Esophagus squamous epithelium (tissue), 5 donors: ENCODE data around the gene SLC26A11. TPM values are rescaled to one million over a fixed set of nuclear protein-coding genes. Genes with fewer than 3 reads are reported as not detected.
"Not testable (repeated sequence)": the region's sequence is repeated elsewhere in the genome, so short reads cannot be mapped to it uniquely, and the experiment has no call there.

Experiments used
- DNase-seq: peaks from one replicate; lab custom pipeline; 2025; lab: John Stamatoyannopoulos, UW
- H3K27ac ChIP-seq, 4 donors: fragments of 200-600 bp; sonication (generic); one replicate each; pipeline ENCODE4 v1.5.1; 2016 to 2019; ENCODE audit warnings: mild to moderate bottlenecking in 1 of 4
- H3K27me3 ChIP-seq, 4 donors: fragments of 200-600 bp; sonication (generic); 1 replicate in 3 of 4; 2 replicates in 1 of 4; pipeline versions ENCODE4 v1.5.1 to v1.6.0; 2017 to 2021; ENCODE audit warnings: antibody characterized with exemption in 1 of 4
- H3K36me3 ChIP-seq, 3 donors: fragments of 200-600 bp; sonication (generic); one replicate each; pipeline ENCODE4 v1.5.1; 2016 to 2019
- H3K4me1 ChIP-seq, 3 donors: fragments of 200-600 bp; sonication (generic); one replicate each; pipeline ENCODE4 v1.5.1; 2017 to 2019
- H3K4me3 ChIP-seq, 4 donors: fragments of 200-600 bp; sonication (generic); 1 replicate in 3 of 4; 2 replicates in 1 of 4; pipeline ENCODE4 v1.5.1; 2016 to 2019; ENCODE audit warnings: mild to moderate bottlenecking in 2 of 4, moderate library complexity in 1 of 4
- H3K9me3 ChIP-seq, 3 donors: fragments of 200-600 bp; sonication (generic); one replicate each; pipeline ENCODE4 v1.5.1; 2016 to 2019
- POLR2A ChIP-seq, 4 donors: fragments of 450-650 bp; IDR thresholded peaks; one replicate each; pipeline ENCODE4 v1.6.1; 2017; ENCODE audit warnings: antibody characterized with exemption in 4 of 4, mild to moderate bottlenecking in 4 of 4, moderate library complexity in 3 of 4
- WGBS, 2 donors: methylation state at CpG; one replicate each; pipeline ENCODE4 v1.1.5; 2018; 5-methylcytosine and 5-hydroxymethylcytosine counted together
- intact Hi-C: fragments of 100-400 bp; cut with DNase I; formaldehyde crosslinking; loops from one replicate; pipeline ENCODE4 v1.15.0; 2022
- total RNA-seq, 4 donors: library from RNA; depleted of rRNA; stranded (reverse); fragments of >200 nt; gene quantifications; one replicate each; pipeline ENCODE4 v1.1.0, GENCODE V29; 2016
- TF ChIP-seq, protein P1 (sequence below), 6 experiments: fragments of 450-650 bp in 4 of 6; fragments of 200-600 bp in 2 of 6; sonication (generic) in 2 of 6; IDR thresholded peaks; one replicate each; pipeline ENCODE4 v1.5.1; 2016 to 2019; ENCODE audit warnings: antibody characterized with exemption in 6 of 6, mild to moderate bottlenecking in 4 of 6, moderate library complexity in 4 of 6
- donor health status: DM: yes; HTN: yes; CAD: no.

The SLC26A11 gene
- total RNA-seq, 4 donors from 2014 or later = 5.7 to 11.4 (median 7.6) TPM

- Histone ChIP-seq H3K4me3 (no peak overlapping the region), H3K36me3 (peaks cover 0 to 28% (median 0%) of the 10 kb centered on the region in 3 donors), H3K27ac (no peak overlapping the region), H3K9me3 (no peaks in the 10 kb centered on the region), H3K27me3 (peaks cover 0 to 17% (median 0%) of the 10 kb centered on the region in 4 donors), H3K4me1 (peaks cover 6 to 41% (median 15%) of the 10 kb centered on the region in 3 donors)
- no peak for TF ChIP-seq POLR2A (IDR thresholded peaks at IDR 0.05)
- intact Hi-C loops = no loop called here
- WGBS, 2 donors = 86 to 95% methylated on average over 3 to 7 of the region's 14 CpGs
- no peak for DNase-seq
Measured at GRCh38 chr17:80195141-80195540, 25.1 kb upstream of the SLC26A11 start.

DNA sequence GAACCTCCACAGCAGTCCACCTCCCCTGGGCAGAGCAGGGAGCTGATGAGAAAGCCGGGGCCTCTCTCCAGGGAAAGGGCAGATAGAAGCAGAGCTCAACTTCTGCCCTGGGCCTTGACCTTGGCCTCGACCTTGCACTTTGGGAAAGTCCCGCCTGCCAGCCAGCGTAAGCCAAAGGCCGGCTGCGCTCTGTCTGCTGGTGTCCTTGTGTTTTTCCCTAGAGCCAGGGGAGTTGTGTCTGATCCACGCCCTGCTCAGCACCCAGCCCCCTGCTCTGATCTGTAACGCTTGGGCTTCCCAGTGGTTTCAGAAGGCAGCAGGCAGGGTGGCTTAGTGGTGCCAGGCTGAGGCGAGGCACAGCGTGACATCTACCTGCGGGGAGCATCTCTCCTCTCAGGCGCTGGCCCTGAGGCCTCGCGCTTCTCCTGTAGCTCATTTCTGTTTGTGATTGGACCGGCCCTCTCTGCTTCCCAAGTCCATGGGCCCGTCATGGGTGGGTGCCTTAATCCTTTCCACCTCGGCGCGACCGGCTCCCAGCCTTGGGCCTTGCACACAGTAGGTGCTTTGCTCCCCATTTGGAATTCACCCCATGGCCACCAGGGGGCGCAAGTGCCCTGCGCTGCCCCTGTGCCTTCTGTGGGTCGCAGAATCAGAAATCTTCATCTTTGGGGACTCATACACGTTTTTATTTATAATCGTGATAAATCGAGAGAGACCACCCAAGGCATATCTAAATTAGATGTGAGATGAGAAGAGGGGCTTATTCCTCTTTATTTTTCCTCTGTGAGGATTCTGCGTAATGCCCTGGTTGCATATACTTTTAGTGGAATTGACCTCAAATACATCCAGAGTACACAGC lies 24.3 kb upstream of the SLC26A11 start:
- Histone ChIP-seq H3K4me3 (no peak overlapping the region), H3K27me3 (peaks cover 0 to 17% (median 0%) of the 10 kb centered on the region in 4 donors), H3K27ac (no peak overlapping the region), H3K36me3 (peaks cover 0 to 34% (median 0%) of the 10 kb centered on the region in 3 donors), H3K4me1 (peaks cover 6 to 33% (median 15%) of the 10 kb centered on the region in 3 donors), H3K9me3 (no peaks in the 10 kb centered on the region)
- 49 to 52% methylated on average over 13 to 14 of the region's 27 CpGs for WGBS, 2 donors
- no peak for DNase-seq
- TF ChIP-seq POLR2A (IDR thresholded peaks at IDR 0.05) = no peak
- TF ChIP-seq, protein P1, sequence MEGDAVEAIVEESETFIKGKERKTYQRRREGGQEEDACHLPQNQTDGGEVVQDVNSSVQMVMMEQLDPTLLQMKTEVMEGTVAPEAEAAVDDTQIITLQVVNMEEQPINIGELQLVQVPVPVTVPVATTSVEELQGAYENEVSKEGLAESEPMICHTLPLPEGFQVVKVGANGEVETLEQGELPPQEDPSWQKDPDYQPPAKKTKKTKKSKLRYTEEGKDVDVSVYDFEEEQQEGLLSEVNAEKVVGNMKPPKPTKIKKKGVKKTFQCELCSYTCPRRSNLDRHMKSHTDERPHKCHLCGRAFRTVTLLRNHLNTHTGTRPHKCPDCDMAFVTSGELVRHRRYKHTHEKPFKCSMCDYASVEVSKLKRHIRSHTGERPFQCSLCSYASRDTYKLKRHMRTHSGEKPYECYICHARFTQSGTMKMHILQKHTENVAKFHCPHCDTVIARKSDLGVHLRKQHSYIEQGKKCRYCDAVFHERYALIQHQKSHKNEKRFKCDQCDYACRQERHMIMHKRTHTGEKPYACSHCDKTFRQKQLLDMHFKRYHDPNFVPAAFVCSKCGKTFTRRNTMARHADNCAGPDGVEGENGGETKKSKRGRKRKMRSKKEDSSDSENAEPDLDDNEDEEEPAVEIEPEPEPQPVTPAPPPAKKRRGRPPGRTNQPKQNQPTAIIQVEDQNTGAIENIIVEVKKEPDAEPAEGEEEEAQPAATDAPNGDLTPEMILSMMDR (IDR thresholded peaks at IDR 0.05) = peak; percentile 77 to 87 (median 82)
- intact Hi-C loops = no loop called here

DNA sequence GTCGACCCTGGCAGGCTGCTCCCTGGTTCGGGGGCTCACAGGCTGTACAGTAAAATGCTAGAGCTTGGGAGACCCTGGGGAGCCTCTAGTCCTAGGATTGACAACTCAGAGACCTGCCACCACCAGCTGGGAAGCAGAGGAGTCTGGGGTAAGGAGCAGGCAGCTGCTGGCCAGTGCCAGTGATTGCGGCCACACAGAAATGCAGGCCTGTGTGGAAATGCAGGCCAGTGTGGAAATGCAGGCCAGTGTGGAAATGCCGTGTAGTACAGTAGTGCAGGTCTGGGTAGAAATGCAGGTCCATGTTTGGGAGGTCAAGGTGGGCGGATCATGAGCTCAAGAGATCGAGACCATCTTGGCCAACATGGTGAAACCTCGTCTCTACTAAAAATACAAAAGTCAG lies 23.6 kb upstream of the SLC26A11 start:
- no peak for DNase-seq
- WGBS, 2 donors = 88 to 94% methylated on average over 6 to 7 of the region's 7 CpGs
- TF ChIP-seq, protein P1 (IDR thresholded peaks at IDR 0.05) = no peak
- TF ChIP-seq POLR2A (IDR thresholded peaks at IDR 0.05) = no peak
- H3K4me1 ChIP-seq = peaks cover 0 to 26% (median 9%) of the 10 kb centered on the region in 3 donors
- intact Hi-C loops = no loop called here
- H3K36me3 ChIP-seq = peaks cover 0 to 42% (median 0%) of the 10 kb centered on the region in 3 donors
- no peaks in the 10 kb centered on the region for H3K9me3 ChIP-seq
- no peak overlapping the region for H3K4me3 ChIP-seq
- peaks cover 0 to 17% (median 0%) of the 10 kb centered on the region in 4 donors for H3K27me3 ChIP-seq
- H3K27ac ChIP-seq = no peak overlapping the region

- peaks cover 0 to 11% (median 0%) of the 10 kb centered on the region in 3 donors for H3K4me1 ChIP-seq
- H3K36me3 ChIP-seq = peaks cover 0 to 57% (median 0%) of the 10 kb centered on the region in 3 donors
- no peak for TF ChIP-seq POLR2A (IDR thresholded peaks at IDR 0.05)
- TF ChIP-seq, protein P1 (IDR thresholded peaks at IDR 0.05) = no peak
- intact Hi-C loops = no loop called here
- no peaks in the 10 kb centered on the region for H3K9me3 ChIP-seq
- 40 to 58% methylated on average over 1 to 5 of the region's 27 CpGs for WGBS, 2 donors
- peaks cover 0 to 17% (median 0%) of the 10 kb centered on the region in 4 donors for H3K27me3 ChIP-seq
- DNase-seq = no peak
- H3K27ac ChIP-seq = no peak overlapping the region
- H3K4me3 ChIP-seq = no peak overlapping the region
Measured at GRCh38 chr17:80198144-80198661, 22.0 kb upstream of the SLC26A11 start.

GRCh38 chr17:80199295-80199694 lies 20.9 kb upstream of the SLC26A11 start:
- intact Hi-C loops = not testable (repeated sequence)
- WGBS, 2 donors = 55 to 71% methylated on average over 6 of the region's 6 CpGs

DNA sequence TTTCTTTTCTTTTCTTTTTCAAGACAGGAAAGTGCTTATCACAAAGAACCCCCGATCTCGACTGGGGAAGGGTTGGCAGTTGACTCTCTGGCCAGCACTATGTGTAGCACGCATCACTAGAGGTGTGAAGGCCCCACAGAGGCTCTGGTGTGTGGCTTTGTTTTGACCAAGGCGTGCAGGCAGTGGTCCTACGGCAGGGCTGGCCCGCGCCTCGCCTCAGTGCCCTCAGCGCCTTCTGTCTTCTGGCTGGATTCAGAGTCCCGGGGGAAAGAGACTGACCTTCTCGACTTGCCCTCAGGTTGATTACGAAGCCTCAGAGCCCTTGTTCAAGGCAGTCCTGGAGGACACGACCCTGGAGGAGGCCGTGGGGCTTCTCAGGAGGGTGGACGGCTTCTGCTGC lies 18.8 kb upstream of the SLC26A11 start:
- WGBS, 2 donors = 93% methylated on average over 5 of the region's 15 CpGs; no CpG with 5 or more reads in 1 of the 2 donors
- Histone ChIP-seq H3K9me3 (no peaks in the 10 kb centered on the region), H3K4me1 (peaks cover 0 to 6% (median 0%) of the 10 kb centered on the region in 3 donors), H3K36me3 (peaks cover 0 to 78% (median 5%) of the 10 kb centered on the region in 3 donors), H3K27ac (no peak overlapping the region), H3K4me3 (no peak overlapping the region), H3K27me3 (no peaks in the 10 kb centered on the region)
- intact Hi-C loops = no loop called here
- DNase-seq = no peak
- TF ChIP-seq POLR2A (IDR thresholded peaks at IDR 0.05) = no peak
- TF ChIP-seq, protein P1 (IDR thresholded peaks at IDR 0.05) = no peak

More at GRCh38 chr17:80199295-80199694, 20.9 kb upstream of the SLC26A11 start:
- not testable (repeated sequence) for DNase-seq, H3K9me3 ChIP-seq, H3K27me3 ChIP-seq, H3K4me1 ChIP-seq, H3K27ac ChIP-seq, H3K4me3 ChIP-seq
- peaks cover 0 to 68% (median 0%) of the 10 kb centered on the region in 3 donors for H3K36me3 ChIP-seq
